Neural cell (in vitro differentiated cells): ENCODE measurements around the gene HEXIM1. TPM values are rescaled to one million over a fixed set of nuclear protein-coding genes. Genes with fewer than 3 reads are reported as not detected.

ENCODE experiments used
- H2AFZ ChIP-seq: fragments of 200-600, 300-800 bp; sonication (generic), shearing (Covaris generic); 2 replicates; pipeline ENCODE4 v1.6.0; 2014; ENCODE audit warnings: low read depth, mild to moderate bottlenecking, antibody characterized with exemption, low read length, moderate library complexity
- H3F3A ChIP-seq: fragments of 200-600 bp; shearing (Covaris generic); 2 replicates; pipeline ENCODE4 v1.6.1; 2016; ENCODE audit warnings: mild to moderate bottlenecking, moderate library complexity, mixed read lengths, antibody characterized with exemption, low read length; ENCODE audit not compliant: insufficient read depth, poor library complexity, severe bottlenecking
- H3K27ac ChIP-seq: fragments of 200-600, 300-800 bp; sonication (generic), shearing (Covaris generic); 2 replicates; pipeline ENCODE4 v1.5.1; 2014; ENCODE audit warnings: mild to moderate bottlenecking, low read length, moderate library complexity
- H3K27me3 ChIP-seq: fragments of 300-800, 200-600 bp; sonication (generic), shearing (Covaris generic); 2 replicates; pipeline ENCODE4 v1.6.0; 2014; ENCODE audit warnings: mild to moderate bottlenecking, low read depth, low read length, moderate library complexity; ENCODE audit not compliant: insufficient read depth
- H3K36me3 ChIP-seq: fragments of 300-800, 200-600 bp; sonication (generic), shearing (Covaris generic); 2 replicates; pipeline ENCODE4 v1.5.1; 2014; ENCODE audit warnings: mild to moderate bottlenecking, antibody characterized with exemption, low read length, moderate library complexity; ENCODE audit not compliant: insufficient read depth
- H3K4me2 ChIP-seq: fragments of 300-800, 200-600 bp; sonication (generic), shearing (Covaris generic); 2 replicates; pipeline ENCODE4 v1.6.0; 2014; ENCODE audit warnings: mild to moderate bottlenecking, low read length
- H3K4me3 ChIP-seq: fragments of 300-800, 200-600 bp; sonication (generic), shearing (Covaris generic); 2 replicates; pipeline ENCODE4 v1.5.1; 2014; ENCODE audit warnings: mild to moderate bottlenecking, low read length, moderate library complexity
- H3K79me2 ChIP-seq: fragments of 200-600 bp; shearing (Covaris generic); replicated peaks from 2 replicates; pipeline ENCODE4 v1.6.0; 2014; ENCODE audit warnings: mild to moderate bottlenecking, low read length, moderate library complexity; ENCODE audit not compliant: insufficient read depth
- H3K9ac ChIP-seq: fragments of 300-800, 200-600 bp; sonication (generic), shearing (Covaris generic); 2 replicates; pipeline ENCODE4 v1.6.1; 2016; ENCODE audit warnings: mild to moderate bottlenecking, low read length, mixed read lengths
- H3K9me2 ChIP-seq: fragments of 200-600 bp; shearing (Covaris generic); 2 replicates; pipeline ENCODE4 v1.6.1; 2016; ENCODE audit warnings: mild to moderate bottlenecking, low read length, mixed read lengths; ENCODE audit not compliant: insufficient read depth
- H3K9me3 ChIP-seq: fragments of 200-600, 300-800 bp; sonication (generic), shearing (Covaris generic); 2 replicates; pipeline ENCODE4 v1.6.1; 2016; ENCODE audit warnings: mild to moderate bottlenecking, mixed run types, low read length, moderate library complexity, mixed read lengths
- H4K20me1 ChIP-seq: fragments of 200-600 bp; shearing (Covaris generic); 2 replicates; pipeline ENCODE4 v1.6.1; 2016; ENCODE audit warnings: mild to moderate bottlenecking, mixed run types; ENCODE audit not compliant: insufficient read depth
- EP300 ChIP-seq: fragments of 450-650 bp; conservative IDR thresholded peaks from 2 replicates; pipeline ENCODE4 v1.6.1; 2014; ENCODE audit warnings: antibody characterized with exemption, mild to moderate bottlenecking, moderate library complexity; ENCODE audit not compliant: poor library complexity, severe bottlenecking
- EZH2 ChIP-seq: fragments of 200-600, 300-800 bp; shearing (Covaris generic), sonication (generic); IDR thresholded peaks from 2 replicates; pipeline ENCODE4 v1.6.1; 2014; ENCODE audit warnings: antibody characterized with exemption, low read length, borderline replicate concordance, mild to moderate bottlenecking; ENCODE audit not compliant: insufficient read depth, poor library complexity, severe bottlenecking
- MXI1 ChIP-seq: fragments of 450-650 bp; conservative IDR thresholded peaks from 2 replicates; pipeline ENCODE4 v1.6.1; 2014; ENCODE audit warnings: antibody characterized with exemption, mild to moderate bottlenecking; ENCODE audit not compliant: poor library complexity, severe bottlenecking
- POLR2AphosphoS5 ChIP-seq: IDR thresholded peaks from 2 replicates; pipeline ENCODE4 v1.6.1; 2012
- RAD21 ChIP-seq: fragments of 450-650 bp; conservative IDR thresholded peaks from 2 replicates; pipeline ENCODE4 v1.6.1; 2014; ENCODE audit warnings: antibody characterized with exemption, mild to moderate bottlenecking, moderate library complexity
- SMC3 ChIP-seq: fragments of 450-650 bp; conservative IDR thresholded peaks from 2 replicates; pipeline ENCODE4 v1.6.1; 2014; ENCODE audit warnings: antibody characterized with exemption, mild to moderate bottlenecking, moderate library complexity; ENCODE audit not compliant: poor library complexity
- TAF1 ChIP-seq: IDR thresholded peaks from 2 replicates; pipeline ENCODE4 v1.6.1; 2012; ENCODE audit warnings: low read depth
- polyA plus RNA-seq: library from polyadenylated mRNA; depleted of rRNA; stranded (reverse); fragments of >200 nt; gene quantifications from 2 replicates; pipeline ENCODE4 v1.2.3, GENCODE V29; 2014
- TF ChIP-seq, protein P1 (sequence below): fragments of 450-650 bp; IDR thresholded peaks from 2 replicates; pipeline ENCODE4 v1.5.1; 2014; ENCODE audit warnings: antibody characterized with exemption, mild to moderate bottlenecking, moderate library complexity; ENCODE audit not compliant: poor library complexity, severe bottlenecking
- TF ChIP-seq, protein P2 (sequence below): IDR thresholded peaks from 2 replicates; pipeline ENCODE4 v1.6.1; 2012; ENCODE audit warnings: borderline replicate concordance

Gene HEXIM1
- polyA plus RNA-seq, 1 donor from 2014 or later = 9.0 TPM

DNA sequence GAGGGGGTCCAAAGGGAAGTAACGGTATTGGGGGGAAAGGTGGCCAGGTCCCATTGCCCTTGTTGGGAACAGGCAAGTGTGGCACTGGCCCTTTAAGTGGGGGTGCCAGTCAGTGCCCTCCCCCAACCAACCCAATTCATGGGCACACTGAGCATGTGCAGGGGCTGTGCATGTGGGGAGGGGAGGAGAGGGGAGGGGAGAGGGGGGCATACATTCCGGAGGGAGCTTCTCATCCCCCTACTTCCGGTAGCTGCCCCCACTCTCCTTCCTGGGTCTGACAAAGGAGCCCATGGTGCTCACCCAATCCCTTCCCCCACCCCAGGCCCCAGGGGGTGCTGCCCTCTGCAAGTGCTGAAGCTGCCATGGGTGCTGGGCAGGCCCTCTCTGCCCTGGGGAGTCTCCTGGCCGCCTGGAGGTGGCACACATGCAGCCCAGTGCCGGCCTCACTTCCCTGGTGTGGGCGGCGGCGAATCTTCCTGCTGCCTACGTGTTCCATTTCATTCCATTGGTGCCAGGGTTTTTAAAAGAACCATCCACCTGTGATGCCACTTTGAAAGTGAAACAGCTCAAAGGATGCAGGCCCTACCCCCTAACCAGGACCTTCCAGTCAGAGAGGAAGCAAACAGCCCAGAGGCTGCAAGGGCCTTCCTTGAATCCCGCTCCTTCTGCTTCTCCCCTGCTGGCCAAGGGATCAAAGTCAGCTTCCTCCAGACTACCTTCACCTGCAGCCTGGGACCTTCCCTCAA, 24.4 kb downstream of the HEXIM1 start:
- no peaks in the 10 kb centered on the region for H3K9me3 ChIP-seq
- peak overlapping the region; percentile 41 for H3K9ac ChIP-seq
- TF ChIP-seq, protein P1, sequence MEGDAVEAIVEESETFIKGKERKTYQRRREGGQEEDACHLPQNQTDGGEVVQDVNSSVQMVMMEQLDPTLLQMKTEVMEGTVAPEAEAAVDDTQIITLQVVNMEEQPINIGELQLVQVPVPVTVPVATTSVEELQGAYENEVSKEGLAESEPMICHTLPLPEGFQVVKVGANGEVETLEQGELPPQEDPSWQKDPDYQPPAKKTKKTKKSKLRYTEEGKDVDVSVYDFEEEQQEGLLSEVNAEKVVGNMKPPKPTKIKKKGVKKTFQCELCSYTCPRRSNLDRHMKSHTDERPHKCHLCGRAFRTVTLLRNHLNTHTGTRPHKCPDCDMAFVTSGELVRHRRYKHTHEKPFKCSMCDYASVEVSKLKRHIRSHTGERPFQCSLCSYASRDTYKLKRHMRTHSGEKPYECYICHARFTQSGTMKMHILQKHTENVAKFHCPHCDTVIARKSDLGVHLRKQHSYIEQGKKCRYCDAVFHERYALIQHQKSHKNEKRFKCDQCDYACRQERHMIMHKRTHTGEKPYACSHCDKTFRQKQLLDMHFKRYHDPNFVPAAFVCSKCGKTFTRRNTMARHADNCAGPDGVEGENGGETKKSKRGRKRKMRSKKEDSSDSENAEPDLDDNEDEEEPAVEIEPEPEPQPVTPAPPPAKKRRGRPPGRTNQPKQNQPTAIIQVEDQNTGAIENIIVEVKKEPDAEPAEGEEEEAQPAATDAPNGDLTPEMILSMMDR = no peak
- no peak for TF ChIP-seq EP300
- TF ChIP-seq, protein P2, sequence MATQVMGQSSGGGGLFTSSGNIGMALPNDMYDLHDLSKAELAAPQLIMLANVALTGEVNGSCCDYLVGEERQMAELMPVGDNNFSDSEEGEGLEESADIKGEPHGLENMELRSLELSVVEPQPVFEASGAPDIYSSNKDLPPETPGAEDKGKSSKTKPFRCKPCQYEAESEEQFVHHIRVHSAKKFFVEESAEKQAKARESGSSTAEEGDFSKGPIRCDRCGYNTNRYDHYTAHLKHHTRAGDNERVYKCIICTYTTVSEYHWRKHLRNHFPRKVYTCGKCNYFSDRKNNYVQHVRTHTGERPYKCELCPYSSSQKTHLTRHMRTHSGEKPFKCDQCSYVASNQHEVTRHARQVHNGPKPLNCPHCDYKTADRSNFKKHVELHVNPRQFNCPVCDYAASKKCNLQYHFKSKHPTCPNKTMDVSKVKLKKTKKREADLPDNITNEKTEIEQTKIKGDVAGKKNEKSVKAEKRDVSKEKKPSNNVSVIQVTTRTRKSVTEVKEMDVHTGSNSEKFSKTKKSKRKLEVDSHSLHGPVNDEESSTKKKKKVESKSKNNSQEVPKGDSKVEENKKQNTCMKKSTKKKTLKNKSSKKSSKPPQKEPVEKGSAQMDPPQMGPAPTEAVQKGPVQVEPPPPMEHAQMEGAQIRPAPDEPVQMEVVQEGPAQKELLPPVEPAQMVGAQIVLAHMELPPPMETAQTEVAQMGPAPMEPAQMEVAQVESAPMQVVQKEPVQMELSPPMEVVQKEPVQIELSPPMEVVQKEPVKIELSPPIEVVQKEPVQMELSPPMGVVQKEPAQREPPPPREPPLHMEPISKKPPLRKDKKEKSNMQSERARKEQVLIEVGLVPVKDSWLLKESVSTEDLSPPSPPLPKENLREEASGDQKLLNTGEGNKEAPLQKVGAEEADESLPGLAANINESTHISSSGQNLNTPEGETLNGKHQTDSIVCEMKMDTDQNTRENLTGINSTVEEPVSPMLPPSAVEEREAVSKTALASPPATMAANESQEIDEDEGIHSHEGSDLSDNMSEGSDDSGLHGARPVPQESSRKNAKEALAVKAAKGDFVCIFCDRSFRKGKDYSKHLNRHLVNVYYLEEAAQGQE = no peak
- TF ChIP-seq TAF1 = no peak
- no peak for TF ChIP-seq EZH2
- TF ChIP-seq MXI1 = no peak
- TF ChIP-seq POLR2AphosphoS5 = no peak
- TF ChIP-seq SMC3 = no peak
- TF ChIP-seq RAD21 = no peak
- H2AFZ ChIP-seq = peak overlapping the region; percentile 45
- H3K27me3 ChIP-seq = no peaks in the 10 kb centered on the region
- H4K20me1 ChIP-seq = no peaks in the 10 kb centered on the region
- no peaks in the 10 kb centered on the region for H3K36me3 ChIP-seq
- peak overlapping the region; percentile 25 for H3K4me3 ChIP-seq
- no peaks in the 10 kb centered on the region for H3K79me2 ChIP-seq
- H3K4me2 ChIP-seq = no peak overlapping the region
- no peak overlapping the region for H3K27ac ChIP-seq
- H3K9me2 ChIP-seq = no peaks in the 10 kb centered on the region
- H3F3A ChIP-seq = no peaks in the 10 kb centered on the region

DNA sequence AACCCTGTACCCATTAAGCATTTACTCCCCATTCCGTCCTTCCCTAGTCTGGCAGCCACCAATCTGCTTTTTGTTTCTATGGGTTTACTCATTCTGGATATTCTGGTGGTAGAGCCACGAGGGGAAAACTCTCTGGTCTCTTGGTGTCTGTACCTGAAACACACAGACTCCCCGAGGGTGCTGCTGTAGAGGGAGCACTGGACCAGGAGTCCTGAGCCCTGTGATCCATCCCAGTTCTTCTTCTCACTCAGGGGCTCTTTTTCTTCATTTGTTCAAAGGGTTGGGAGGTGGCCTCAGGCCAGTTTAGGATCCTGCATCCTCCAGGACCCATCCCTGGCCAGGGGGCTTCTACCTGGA, 27.5 kb downstream of the HEXIM1 start:
- Histone ChIP-seq H3K9me2 (no peaks in the 10 kb centered on the region), H3K79me2 (no peaks in the 10 kb centered on the region), H3F3A (no peaks in the 10 kb centered on the region), H2AFZ (no peak overlapping the region), H3K27ac (no peak overlapping the region), H3K4me2 (no peak overlapping the region), H3K9me3 (no peaks in the 10 kb centered on the region), H3K4me3 (no peak overlapping the region), H3K9ac (no peak overlapping the region), H3K27me3 (no peaks in the 10 kb centered on the region), H4K20me1 (no peaks in the 10 kb centered on the region), H3K36me3 (no peaks in the 10 kb centered on the region)
- no peak for TF ChIP-seq SMC3
- TF ChIP-seq RAD21 = no peak
- TF ChIP-seq POLR2AphosphoS5 = no peak
- TF ChIP-seq, protein P1 = no peak
- TF ChIP-seq EP300 = no peak
- no peak for TF ChIP-seq TAF1
- TF ChIP-seq, protein P2 = no peak
- TF ChIP-seq EZH2 = no peak
- TF ChIP-seq MXI1 = no peak
